Left renal cortex interstitium (tissue), 4 donors: ENCODE measurements around the gene SNTA1. TPM values are rescaled to one million over a fixed set of nuclear protein-coding genes. Genes with fewer than 3 reads are reported as not detected.
"Not testable (repeated sequence)": the region's sequence is repeated elsewhere in the genome, so short reads cannot be mapped to it uniquely, and the experiment has no call there.

Experiments used
- DNase-seq, 4 donors: peaks; one replicate each; pipeline ENCODE4 v3.0.0-alpha.2; 2013; ENCODE audit warnings: low read depth in 4 of 4, low spot score in 2 of 4, missing footprints in 1 of 4
- polyA plus RNA-seq, 4 donors: library from polyadenylated mRNA; unstranded; fragments of 120-200 nt; gene quantifications; one replicate each; pipeline ENCODE4 v1.2.1, GENCODE V29; 2013; ENCODE audit not compliant: insufficient read length in 4 of 4

SNTA1 gene
- polyA plus RNA-seq, 4 donors, result 8.6 to 14.3 (median 11.3) TPM

DNA sequence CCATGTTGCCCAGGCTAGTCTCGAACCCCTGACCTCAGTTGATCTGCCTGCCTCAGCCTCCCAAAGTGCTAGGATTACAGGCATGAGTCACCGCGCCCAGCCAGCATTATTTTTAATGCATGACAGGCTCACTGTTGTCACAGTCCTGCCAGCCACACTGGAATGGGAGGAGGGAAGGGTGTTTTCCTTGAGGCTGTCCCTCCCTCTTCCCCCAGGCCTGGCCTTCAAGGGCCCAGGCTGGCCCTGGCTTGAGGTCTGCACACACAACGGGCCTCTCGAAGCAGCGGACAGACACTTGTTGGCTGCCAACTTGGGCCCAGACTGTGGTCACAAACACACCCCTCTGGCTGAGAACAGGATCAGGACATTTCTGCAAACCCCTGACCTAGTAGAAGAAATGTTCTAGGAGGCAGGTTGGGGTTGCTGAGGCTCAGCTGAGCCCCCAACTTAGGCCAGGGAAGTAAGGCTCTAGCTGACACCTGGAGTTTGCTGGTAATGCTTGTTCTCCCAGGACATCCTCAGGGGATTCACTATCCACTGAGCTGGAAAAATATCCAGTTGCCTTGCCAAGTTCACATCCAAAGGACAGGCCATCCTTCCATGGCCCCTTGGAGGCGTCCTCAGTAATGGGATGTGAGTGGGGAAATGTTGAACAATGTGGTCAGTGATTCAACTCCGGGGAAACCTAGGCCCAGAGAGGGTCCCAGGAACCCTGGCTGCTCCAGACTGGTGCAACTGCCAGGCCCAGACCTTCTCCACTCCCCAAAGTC lies 9.9 kb downstream of the SNTA1 start:
- no peak for DNase-seq

DNA sequence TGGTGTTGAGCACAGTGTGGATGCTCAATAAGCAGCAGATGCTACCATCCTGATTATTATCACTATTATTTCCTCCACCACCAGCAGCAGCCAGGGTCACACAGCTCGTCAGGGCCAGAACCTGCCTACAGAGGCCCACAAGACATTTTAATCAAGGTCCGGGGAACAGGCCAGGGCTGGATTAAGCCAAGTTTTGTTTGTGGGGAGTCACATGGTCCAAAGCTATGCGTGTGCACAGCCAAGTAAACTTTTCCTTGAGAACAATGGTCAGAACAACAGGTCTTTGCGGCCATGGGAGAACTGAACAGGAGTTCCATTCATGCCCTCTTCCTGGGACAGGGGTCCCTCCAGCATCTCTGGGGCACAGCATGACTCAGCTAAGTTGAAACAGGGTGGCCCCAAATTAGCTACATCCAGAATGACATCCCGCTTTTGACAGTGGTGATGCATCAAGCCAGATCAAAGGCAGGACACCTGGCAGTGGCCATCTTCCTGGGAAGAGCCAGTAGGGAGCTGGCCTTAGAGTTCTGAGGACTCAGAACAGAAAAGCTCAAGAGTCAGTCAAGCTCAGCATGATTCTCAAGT lies 11.7 kb downstream of the SNTA1 start:
- no peak for DNase-seq

DNA sequence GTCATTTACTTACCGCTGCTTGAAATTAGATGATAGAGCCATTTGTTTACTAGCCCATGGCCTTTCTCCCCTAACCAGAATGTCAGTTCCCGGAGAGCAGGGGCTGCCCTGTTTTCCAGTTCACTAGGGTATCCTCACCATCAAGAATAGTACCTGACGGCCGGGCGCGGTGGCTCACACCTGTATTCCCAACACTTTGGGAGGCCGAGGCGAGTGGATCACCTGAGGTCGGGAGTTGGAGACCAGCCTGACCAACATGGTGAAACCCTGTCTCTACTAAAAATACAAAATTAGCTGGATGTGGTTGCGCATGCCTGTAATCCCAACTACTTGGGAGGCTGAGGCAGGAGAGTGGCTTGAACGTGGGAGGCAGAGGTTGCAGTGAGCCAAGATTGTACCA lies 19.7 kb downstream of the SNTA1 start:
- DNase-seq, result not testable (repeated sequence)

DNA sequence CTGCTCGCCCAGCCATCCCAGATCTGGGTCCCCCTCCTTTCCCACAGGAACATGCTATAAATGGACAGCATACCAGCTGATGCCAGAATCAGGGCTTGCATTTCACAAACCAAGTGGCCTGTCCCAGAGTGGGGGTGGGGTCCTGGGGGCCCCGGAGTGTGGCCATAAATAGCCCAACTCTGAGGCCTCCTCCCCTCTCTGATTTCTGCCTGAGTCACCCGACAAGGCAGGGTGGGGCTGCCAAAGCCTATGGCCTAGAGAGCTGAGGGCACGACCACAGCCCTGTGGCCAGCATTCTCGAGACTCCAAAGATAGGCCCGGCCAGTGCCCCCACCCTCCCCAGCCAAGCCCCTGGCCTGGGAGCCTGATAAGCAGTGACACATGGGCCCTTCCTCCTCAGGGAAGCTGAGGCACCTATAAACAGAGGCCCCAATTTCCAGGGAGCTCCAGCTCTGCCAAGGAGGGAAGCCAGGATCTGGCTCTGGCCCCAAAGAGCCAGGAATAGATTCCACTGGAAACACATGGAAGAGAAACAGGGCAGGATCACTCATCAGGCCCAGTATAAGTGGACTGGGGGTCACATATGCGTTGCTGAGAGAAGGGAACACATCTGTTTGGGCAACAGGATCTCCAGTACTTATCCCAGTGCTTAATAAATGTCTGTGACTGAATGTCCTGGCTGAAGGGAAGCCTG lies 20.3 kb downstream of the SNTA1 start:
- DNase-seq, result no peak

DNA sequence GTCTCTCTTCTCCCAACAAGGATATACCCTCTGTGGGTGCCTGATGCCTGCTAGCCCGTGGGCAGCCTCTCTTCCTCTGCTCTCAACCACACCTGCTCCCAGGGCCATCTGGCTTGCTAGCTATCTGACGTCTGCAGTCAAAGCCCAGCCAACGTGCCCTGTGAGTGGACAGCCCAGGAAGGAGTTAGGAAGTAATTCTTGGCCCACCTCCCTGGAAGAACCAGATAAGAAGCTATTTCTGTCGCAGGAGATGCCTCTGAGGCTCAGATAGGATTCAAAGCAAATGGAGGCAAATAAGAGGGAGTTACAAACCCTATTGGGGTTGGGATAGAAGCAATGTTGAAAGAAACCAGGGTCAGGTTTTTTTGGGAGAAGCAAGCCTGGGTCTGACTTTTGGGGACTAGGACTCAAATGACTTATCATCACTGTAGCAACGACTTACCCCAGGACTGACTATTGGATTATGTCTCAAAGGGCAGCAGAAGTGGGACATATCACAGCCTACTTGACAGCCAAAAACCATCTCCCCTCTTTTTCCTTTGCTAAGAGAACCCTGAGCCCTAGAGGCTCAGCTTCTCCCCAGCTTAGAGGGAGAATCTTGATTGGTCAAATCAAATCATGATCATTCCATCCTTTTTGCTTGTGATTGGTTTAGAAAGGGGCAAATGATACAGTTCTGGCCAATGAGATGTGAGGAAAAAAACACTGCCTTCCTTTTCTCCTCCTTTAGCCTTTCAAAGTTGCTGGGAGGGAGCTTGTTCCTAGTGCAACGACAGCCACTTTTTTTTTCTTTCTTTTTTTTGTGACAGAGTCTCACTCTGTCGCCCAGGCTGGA lies 24.2 kb downstream of the SNTA1 start:
- no peak for DNase-seq

DNA sequence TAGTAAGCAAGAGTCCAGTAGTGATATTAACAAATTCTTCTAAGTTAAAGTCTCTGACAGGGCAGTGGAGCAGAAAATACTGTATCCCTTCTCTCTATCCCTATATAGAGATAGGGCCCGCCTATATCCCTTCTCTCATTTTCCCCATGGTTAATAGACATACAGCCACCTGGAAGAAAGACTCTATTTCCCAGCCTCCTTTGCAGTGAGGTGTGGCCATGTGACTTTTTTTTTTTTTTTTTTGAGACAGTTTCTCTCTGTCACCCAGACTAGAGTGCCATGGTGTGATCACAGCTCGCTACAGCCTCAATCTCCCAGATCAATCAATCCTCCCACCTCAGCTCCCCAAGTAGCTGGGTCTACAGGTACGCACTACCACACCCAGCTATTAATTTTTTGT lies 25.5 kb downstream of the SNTA1 start:
- no peak for DNase-seq

DNA sequence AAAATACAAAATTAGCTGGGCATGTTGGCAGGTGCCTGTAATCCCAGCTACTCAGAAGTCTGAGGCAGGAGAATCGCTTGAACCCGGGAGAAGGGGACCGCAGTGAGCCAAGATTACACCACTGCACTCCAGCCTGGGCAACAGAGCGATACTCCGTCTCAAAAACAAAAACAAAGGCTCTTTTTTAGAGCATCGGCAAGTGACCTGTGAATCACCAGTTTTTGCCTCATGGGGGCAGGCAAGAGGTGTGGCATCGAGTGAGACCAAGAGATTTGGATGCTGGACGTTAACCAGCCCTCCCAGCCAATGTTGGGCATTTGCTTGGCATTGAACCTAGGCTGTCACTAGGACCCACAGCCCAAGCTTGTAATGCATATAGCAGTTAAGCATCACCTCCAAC lies 27.6 kb downstream of the SNTA1 start:
- no peak for DNase-seq

DNA sequence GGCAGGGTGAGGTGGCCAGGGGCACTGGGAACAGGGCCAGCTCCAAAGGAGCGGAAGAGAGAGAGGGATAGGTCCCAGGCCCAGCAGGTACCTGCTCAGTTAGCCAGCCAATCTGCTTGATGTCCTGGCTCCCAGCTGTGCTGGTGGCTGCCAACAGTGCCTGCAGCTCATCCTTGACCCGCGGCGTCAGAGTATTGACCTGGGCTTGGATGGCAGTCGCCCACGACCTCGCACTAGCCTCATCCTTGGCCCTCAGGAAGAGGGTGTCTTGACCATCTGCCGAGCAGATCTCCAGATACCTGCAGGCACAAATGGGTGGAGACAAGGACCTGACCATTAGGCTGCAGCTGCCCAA lies 31.1 kb downstream of the SNTA1 start:
- no peak for DNase-seq

DNA sequence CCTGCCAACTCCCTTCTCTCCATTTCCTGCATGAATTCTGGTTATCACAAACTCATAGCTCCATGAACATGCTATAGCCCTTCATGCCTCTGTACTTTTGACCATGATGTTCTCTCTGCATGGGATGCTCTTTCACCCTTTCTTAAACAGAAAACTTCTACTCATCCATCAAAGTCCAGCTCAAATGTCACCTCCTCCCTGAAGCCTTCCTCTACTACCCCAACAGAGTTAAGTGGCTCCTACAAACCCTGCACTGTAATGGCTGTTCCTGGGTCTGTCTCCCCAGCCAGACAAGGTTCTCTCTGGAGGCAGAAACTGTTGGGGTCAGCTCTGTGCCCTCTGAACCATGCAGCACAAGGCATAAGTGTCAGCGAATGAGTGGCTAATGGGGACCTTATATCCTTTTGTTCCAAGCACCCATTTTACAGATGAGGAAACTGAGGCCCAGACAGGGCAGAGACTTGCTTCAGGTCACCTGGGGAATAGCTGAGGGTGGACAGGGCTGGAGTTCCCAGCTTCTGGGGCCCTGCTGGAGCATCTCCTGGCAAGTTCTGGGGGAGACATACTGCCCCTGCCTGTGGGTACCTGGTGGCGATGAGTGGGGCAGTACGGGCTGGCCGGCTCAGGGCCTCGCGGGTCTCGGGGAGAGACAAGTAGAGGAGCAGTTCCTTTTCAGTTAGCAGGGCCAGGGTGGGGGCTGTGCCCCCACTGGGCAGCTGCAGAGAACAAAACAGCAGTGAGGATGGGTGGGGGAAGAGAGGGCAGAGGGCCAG lies 31.7 kb downstream of the SNTA1 start:
- no peak for DNase-seq

DNA sequence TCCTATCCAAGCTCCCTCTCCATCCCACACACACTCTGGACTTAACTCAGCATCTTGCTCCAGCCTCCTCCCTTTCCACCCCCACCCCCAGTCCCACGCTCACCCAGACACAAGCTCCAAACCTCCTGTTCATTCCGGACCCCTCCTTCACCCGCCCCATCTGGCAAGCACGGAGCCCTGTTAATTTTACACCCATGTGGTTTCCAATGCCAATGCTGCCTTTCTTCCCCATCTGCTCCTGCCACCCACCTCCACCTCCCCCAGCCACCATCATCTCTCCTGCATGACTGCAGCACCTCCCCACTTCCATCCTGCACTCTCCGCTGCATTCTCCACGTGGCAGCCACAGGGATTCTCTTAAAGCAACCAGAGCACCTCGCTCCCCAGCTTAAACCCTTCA lies 32.3 kb downstream of the SNTA1 start:
- no peak for DNase-seq

DNA sequence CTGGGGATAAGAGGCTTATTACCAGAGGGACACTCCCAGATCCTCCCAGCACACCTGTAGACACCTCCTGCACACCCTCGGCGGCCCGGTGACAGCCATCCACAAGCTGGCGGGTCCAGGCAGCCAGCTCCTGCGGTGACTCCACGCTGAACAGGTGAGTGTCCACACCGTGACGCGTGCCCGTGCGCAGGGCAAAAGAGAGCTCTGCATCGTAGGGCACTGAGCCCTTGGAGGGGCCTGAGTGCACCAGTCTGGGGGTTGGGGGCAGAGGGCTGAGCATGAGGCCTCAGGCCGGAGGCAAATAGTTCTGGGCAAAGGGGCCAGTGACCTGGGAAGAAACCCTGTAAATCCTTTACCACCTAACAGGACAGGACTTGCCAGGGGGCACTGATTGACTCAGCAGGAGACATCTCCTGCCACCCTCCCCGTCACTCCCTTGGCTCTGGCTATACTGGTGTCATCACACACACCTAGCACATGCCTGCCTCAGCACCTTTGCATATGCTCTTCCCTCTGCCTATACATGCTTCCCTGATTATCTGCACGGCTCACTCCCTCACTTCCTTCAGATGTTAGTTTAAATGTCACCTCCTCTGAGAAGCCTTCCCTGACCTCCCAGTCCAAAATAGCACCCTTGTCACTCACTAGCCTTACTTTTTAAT lies 33.4 kb downstream of the SNTA1 start:
- no peak for DNase-seq

DNA sequence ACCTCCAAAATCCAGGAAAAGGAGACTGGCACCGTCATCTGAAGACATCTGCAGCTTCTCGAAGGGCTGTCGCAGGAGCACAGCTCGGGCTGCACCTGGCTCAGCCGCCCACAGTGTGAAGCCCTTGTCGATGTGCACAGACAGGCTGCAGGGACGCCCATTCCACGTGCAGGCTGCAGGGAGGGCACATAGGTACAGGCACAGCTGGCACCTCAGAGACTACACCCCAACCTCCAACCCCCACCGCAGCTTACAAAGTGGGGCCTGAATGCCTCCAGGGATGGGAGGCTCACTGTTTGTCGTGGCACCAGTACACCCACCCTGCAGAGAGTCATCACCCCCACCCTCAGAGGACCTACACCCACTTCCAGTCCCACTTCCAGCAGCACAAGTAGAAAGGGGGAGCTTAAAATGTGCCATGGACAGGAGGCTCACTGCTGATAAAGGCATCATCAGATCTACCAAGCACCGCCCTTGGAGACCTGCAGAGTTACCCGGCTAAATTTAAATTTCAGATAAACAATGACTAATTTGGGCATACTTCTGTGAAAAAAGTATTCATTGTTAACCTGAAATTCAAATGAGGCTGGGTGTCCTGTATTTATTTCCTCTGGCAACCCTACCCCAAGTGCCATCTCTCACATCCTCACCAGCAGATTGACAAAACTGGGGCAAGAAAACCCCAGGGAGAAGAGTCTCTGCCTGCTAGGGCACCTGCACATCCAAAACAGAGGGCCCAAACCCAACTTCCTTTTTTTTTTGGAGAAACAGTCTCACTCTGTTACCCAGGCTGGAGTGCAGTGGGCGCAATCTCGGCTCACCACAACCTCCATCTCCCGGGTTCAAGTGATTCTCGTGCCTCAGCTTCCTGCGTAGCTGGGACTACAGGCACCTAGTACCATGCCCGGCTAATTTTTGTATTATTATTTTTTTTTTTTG lies 34.6 kb downstream of the SNTA1 start:
- DNase-seq, result no peak

DNA sequence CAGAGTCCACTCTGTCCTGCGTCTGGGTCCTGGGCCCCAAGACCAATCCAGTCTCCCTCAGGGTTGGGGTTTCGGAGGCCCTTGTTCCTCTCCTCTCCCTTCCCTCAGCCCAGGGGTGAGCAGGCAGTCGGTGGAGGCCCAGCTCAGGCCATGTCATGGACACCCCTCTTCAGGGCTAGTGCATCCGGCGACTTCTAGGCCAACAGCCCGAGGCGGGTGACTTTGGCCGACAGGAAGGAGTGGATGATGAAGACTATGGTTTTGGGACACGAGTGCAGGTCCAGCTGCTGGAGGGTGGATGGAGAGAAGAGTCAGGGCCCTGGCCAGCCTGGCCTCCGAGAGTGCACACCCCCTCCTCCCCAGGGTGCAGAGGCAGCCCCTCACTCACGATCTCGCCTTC lies 35.2 kb downstream of the SNTA1 start:
- no peak for DNase-seq

DNA sequence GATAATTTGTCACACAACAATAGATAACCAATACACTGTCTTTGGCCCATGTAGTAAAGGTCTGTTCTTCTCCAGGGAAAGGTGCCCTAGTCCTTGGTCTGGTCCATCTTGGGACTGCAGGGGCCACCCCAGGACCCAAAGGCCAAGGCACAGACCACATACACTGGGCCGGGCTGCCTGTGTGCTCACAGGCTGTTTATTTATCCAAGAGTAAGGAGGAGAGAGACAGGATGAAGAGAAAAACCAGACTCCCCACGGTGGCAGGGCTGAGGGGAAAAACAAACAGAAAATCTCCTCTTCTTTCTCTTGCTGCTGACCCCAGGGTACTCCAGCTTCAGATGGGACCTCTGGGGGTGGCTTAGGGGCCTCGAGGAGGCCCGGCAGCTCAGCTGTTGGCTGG lies 35.8 kb downstream of the SNTA1 start:
- no peak for DNase-seq

DNA sequence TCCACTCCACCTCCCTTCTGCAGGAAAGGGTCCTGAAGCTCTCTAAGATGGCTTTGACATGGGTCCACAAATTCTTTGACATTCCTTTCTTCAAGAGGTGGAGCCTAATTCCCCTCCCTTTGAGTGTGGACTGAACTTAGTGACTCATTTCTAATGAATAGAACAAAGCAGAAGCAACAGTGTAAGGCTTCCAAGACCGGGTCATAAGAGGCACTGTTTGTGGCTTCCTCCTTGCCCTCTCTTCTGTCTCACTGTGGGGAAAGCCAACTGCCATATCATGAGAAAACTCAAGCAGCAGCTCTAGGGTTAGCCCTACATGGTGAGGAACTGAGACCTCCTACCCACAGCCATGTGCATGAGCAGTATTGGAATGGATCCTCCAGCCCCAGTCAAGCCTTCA lies 36.3 kb downstream of the SNTA1 start:
- no peak for DNase-seq

DNA sequence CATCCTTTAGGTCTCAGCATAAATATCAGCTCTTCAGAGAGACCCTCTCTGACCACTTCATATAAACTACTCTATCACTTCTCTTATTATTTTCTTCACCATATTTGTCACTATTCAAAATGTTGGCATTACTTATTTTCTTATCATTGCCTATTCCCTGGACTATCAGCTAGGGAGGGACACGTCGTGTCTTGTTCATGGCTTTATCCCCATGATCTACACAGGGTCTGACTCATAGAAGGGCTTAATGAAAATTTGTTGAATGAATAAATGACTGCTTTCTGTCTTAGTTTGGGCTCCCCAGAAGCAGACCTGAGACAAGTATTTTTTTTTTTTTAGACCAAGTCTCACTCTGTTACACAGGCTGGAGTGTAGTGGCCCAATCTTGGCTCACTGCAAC lies 39.3 kb downstream of the SNTA1 start:
- no peak for DNase-seq

DNA sequence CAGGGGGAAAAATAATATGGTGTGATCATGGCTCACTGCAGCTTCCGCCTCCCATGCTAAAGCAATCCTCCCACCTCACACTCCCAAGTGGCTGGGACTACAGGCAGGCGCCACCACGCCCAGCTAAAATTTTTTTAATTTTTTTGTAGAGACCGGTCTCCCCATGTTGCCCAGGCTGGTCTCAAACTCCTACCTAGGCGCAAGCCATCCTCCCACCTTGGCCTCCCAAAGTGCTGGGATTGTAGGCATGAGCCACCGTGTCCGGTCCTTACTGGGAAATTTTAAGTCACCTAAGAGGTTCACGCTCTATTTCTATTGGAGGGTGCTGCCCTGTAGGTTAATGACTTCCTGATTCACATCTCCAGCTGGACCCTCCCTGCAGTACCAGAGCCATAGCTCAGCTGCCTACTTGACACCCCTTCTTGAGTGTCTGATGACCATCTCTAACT lies 41.6 kb downstream of the SNTA1 start:
- DNase-seq, result no peak

DNA sequence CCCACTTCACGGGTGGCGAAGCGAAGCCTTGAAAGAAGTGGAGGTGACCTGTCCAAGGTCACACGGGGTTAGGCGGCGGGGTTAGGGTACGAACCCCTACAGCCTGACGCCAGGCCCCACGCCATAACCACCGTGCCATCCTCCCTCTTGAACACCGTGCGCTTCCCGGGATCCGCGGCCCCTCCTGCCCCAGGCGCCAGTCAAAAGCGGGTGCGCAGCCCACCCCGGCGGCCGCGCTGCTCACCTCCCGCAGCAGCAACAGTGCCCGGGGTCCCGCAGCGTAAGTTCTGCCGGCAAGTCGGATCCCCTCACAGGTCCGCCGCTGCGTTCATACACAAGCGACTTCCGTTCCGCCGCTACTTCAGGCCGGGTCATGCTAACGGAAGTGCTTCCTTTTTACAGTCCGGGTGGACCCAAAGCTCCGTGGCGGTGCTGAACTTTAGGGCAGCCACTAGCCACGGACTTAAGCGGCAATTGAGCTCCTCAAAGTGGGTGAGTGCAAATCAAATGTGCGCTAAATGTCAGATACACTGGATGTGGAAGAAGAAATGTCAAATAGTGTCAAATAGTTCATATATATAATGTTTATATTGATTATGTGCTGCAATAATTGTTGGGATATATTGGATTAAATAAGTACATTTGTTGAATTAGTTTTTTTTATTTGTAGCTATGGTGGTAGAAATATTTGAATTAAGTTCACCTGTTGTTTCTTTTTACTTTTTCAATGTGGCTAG lies 42.2 kb downstream of the SNTA1 start, which contains the start of gene CDK5RAP1:
Gene CDK5RAP1 (minus strand): TSS at position 336 of the 737 bp plus-strand sequence. CDS start 4,455 bp downstream, outside the sequence.
- peak; percentile 68 to 87 (median 77) for DNase-seq
